OCI-LY7 (cell line): ENCODE measurements around the gene SMC6.

Experiments used
- CTCF ChIP-seq: fragments of 200-600 bp; sonication (generic); conservative IDR thresholded peaks from 2 replicates; pipeline ENCODE4 v1.5.1; 2014; ENCODE audit warnings: mild to moderate bottlenecking, antibody characterized with exemption, low read length, moderate library complexity, mixed read lengths
- EZH2phosphoT487 ChIP-seq: fragments of 200-600 bp; sonication (generic); IDR thresholded peaks from 2 replicates; pipeline ENCODE4 v1.6.1; 2018; ENCODE audit warnings: low read depth, borderline replicate concordance, mild to moderate bottlenecking, mixed run types, antibody characterized with exemption, low read length, moderate library complexity, mixed read lengths

GRCh38 chr2:17638196-17638743 is 115.3 kb downstream of the SMC6 start:
- no peak for TF ChIP-seq CTCF
- no peak for TF ChIP-seq EZH2phosphoT487
